GM12864 (cell line): ENCODE measurements around the gene DAZL.

Source experiments
- DNase-seq: peaks from one replicate; pipeline ENCODE4 v3.0.0-alpha.2; 2011; ENCODE audit warnings: low read depth
- H3K4me3 ChIP-seq: 2 replicates; pipeline ENCODE4 v1.5.1; 2011; ENCODE audit warnings: mild to moderate bottlenecking, low read depth, low read length, control low read depth
- TF ChIP-seq, protein P1 (sequence below): IDR thresholded peaks from 2 replicates; pipeline ENCODE4 v1.5.1; 2011; ENCODE audit warnings: low read depth, mild to moderate bottlenecking, moderate library complexity, low read length, control low read depth, inconsistent platforms; ENCODE audit errors: missing control alignments

The DAZL gene

DNA sequence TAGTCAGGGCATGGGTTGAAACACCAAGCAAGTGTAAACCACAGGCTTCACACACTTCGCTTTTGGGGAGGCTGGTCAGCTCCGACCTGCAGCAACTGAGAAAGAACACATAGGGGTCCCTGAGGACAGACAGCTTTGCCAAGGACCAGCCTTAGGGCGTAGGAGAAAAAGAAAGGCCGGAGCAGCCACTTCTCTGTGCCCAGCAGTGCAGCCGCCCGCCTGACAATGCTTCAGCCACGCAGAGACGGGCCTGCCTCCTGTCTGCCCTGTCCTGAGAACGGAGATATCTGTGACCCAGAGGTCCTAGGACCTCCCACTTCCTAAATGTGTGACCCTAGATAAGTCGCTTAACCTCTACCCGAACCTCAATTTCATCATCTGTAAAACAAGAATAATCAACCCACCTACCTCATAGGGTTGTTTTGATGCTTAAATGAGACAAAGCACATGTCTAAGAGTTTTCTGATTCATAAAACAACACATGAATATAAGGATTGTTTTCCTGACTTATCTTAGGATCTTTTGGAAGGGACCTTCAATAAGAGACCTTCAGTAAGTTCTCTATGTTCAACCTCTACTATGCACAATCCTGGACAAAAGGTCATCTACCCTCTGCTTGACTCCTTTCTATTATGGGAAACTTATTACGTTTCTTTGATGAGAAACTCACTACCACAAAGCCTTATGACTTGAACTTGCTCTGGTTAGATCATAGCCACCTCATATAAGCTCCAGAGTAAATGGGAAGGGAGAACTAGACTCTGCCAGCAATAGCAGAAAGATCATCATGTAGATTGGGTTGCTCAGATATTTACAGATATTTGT is 58.8 kb downstream of the DAZL start:
- H3K4me3 ChIP-seq = no peak overlapping the region
- DNase-seq = no peak
- TF ChIP-seq, protein P1, sequence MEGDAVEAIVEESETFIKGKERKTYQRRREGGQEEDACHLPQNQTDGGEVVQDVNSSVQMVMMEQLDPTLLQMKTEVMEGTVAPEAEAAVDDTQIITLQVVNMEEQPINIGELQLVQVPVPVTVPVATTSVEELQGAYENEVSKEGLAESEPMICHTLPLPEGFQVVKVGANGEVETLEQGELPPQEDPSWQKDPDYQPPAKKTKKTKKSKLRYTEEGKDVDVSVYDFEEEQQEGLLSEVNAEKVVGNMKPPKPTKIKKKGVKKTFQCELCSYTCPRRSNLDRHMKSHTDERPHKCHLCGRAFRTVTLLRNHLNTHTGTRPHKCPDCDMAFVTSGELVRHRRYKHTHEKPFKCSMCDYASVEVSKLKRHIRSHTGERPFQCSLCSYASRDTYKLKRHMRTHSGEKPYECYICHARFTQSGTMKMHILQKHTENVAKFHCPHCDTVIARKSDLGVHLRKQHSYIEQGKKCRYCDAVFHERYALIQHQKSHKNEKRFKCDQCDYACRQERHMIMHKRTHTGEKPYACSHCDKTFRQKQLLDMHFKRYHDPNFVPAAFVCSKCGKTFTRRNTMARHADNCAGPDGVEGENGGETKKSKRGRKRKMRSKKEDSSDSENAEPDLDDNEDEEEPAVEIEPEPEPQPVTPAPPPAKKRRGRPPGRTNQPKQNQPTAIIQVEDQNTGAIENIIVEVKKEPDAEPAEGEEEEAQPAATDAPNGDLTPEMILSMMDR = no peak

DNA sequence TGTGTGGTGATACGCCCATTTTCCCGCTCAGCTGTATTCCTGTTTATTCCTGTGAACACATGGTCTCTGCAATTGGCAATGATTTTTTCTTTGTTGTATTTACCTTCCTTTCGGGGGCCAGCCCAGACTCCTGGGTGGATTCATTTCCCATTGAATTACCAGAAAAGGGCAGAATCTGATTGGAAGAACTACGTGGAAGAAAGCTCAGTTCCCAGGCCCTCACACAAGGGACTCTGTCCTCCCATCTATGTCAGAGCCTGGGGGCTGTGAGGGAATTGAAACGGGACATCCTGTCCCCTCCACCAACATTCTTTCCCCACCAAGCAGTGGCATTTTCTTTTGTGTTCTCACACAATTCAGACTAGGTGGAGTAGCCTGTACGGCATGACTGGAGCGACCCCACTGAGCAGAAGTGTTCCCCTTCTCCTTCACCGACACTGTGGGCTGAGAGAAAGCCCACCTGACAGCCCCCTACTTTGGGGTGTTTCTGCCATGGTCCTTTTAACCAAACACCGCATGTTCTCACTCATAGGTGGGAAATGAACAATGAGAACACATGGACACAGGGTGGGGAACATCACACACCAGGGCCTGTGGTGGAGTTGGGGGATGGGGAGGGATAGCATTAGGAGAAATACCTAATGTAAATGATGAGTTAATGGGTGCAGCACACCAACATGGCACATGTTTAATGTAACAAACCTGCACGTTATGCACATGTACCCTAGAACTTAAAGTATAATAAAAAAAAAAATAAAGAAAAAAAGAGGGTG is 59.6 kb downstream of the DAZL start:
- no peak overlapping the region for H3K4me3 ChIP-seq
- TF ChIP-seq, protein P1 = no peak
- DNase-seq = no peak

DNA sequence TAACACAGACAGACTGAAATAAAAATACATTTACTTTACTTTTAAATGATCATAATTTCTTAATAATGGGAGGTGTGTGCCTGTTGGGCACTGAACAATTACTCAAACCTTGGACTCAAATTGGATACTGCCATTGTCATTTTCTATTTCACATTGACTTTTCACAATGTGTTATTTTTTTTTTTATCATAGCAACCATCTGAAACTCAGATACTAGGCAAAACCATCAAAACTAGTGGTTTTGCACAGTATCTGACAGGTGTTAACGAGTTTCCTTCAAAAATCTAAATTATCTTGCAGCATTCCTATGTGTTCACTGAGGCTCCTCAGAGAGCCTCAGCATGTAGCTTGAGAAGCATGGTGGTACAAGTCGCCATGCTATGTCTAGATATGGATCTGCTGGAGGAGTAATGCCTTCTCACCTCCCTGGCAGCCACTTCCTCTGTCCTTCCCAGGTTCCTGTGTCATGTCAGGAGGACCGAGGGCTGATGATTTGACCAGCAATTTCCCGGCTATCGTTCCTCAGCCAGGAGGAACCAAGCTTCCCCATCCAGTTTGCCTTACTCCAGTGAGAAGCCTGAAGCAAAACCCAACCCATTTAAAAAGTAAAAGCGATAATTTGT is 61.9 kb downstream of the DAZL start:
- H3K4me3 ChIP-seq = no peak overlapping the region
- DNase-seq = no peak
- TF ChIP-seq, protein P1 = no peak

DNA sequence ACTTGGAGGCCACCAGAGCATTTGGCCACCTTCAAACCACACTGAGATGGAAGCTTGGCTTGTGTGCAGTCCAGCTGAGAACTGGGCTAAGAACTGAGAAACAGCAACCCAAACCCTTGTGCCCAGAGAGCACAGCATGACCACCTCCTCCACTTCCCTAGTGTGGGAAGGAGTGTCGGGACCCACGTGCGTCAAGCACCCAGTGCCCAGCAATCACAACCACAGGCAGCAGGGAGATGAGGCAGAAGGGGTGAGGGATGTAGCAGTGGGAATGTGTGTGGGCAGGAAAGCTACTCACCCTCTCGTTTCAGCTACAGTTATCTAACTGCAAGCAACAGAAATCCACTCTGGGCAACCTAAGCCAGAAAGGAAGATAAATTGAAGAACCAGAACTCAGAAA is 66.7 kb downstream of the DAZL start:
- TF ChIP-seq, protein P1 = no peak
- no peak overlapping the region for H3K4me3 ChIP-seq
- no peak for DNase-seq

DNA sequence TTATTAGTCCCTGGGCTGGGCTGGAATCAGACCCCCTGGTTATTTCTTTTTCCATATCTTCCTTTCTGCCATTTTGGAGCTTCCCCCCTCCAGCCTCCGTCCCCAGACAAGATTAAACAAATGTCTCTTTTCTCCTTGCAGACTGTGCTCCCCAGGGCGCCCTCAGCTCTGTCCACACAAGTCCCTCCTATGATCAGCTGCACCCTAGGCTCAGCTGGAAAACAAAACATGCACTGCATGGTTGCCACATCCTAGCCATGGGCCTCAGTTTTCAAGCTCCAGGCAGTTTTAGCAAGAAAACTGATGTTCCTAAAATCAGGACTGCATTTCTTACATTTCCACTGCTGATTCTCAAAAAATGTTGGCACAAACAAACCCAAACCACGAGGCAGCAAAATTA is 68.2 kb downstream of the DAZL start:
- TF ChIP-seq, protein P1 = no peak
- DNase-seq = no peak
- H3K4me3 ChIP-seq = no peak overlapping the region
